Measurements from ENCODE around the gene SLC4A7.
"Not testable (repeated sequence)": the region's sequence is repeated elsewhere in the genome, so short reads cannot be mapped to it uniquely, and the experiment has no call there.

Gene SLC4A7

GRCh38 chr3:27426926-27427325 is 57.3 kb downstream of the SLC4A7 start:
- DNase-seq, result no peak

GRCh38 chr3:27425896-27426565 is 58.2 kb downstream of the SLC4A7 start:
- no peak for DNase-seq

GRCh38 chr3:27424812-27425521 is 59.2 kb downstream of the SLC4A7 start:
- not testable (repeated sequence) for DNase-seq

- DNase-seq, result no peak
Measured at GRCh38 chr3:27423463-27423862, 60.7 kb downstream of the SLC4A7 start.

- no peak for DNase-seq
Measured at GRCh38 chr3:27422617-27423016, 61.6 kb downstream of the SLC4A7 start.

- DNase-seq, result no peak
Measured at GRCh38 chr3:27415202-27415601, 69.0 kb downstream of the SLC4A7 start.

GRCh38 chr3:27392950-27393679 is 91.1 kb downstream of the SLC4A7 start:
- DNase-seq, result no peak

GRCh38 chr3:27392414-27392813 is 91.8 kb downstream of the SLC4A7 start:
- not testable (repeated sequence) for DNase-seq

GRCh38 chr3:27391796-27392195 is 92.4 kb downstream of the SLC4A7 start:
- DNase-seq, result no peak

GRCh38 chr3:27387625-27388024 is 96.6 kb downstream of the SLC4A7 start:
- no peak for DNase-seq

GRCh38 chr3:27385504-27385903 is 98.7 kb downstream of the SLC4A7 start:
- DNase-seq, result no peak

GRCh38 chr3:27384191-27384590 is 100.0 kb downstream of the SLC4A7 start:
- DNase-seq, result no peak

- DNase-seq, result no peak
Measured at GRCh38 chr3:27380433-27381357, 103.5 kb downstream of the SLC4A7 start.

GRCh38 chr3:27378331-27378730 is 105.9 kb downstream of the SLC4A7 start:
- no peak for DNase-seq

GRCh38 chr3:27376109-27376772 is 107.9 kb downstream of the SLC4A7 start:
- no peak for DNase-seq

GRCh38 chr3:27368831-27369607 is 115.2 kb downstream of the SLC4A7 start, which contains the start of gene NEK10:
TSS of gene NEK10 (minus strand) at chr3:27369383. CDS start at chr3:27352882, 16,501 bp downstream.
- DNase-seq, result peak; percentile 89 to 90

GRCh38 chr3:27366062-27366591 is 118.1 kb downstream of the SLC4A7 start:
- DNase-seq, result no peak

- no peak for DNase-seq
Measured at GRCh38 chr3:27360113-27361078, 123.8 kb downstream of the SLC4A7 start.

GRCh38 chr3:27358372-27358771 is 125.8 kb downstream of the SLC4A7 start:
- no peak for DNase-seq
